Suprapubic skin (tissue), 3 donors: ENCODE results near the gene AHNAK.
"Not testable (repeated sequence)": the region's sequence is repeated elsewhere in the genome, so short reads cannot be mapped to it uniquely, and the experiment has no call there.

Experiments
- EP300 ChIP-seq: sonication (generic); formaldehyde crosslinking; IDR thresholded peaks from one replicate; pipeline ENCODE4 v1.6.1; 2017; ENCODE audit warnings: antibody characterized with exemption
- POLR2A ChIP-seq, 2 donors: fragments of 450-650 bp; IDR thresholded peaks; one replicate each; pipeline ENCODE4 v1.6.1; 2017; ENCODE audit warnings: antibody characterized with exemption in 2 of 2, mild to moderate bottlenecking in 2 of 2, moderate library complexity in 2 of 2
- TF ChIP-seq, protein P1 (sequence below), 2 donors: fragments of 200-600 bp in 1 of 2; fragments of 450-650 bp in 1 of 2; sonication (generic) in 1 of 2; IDR thresholded peaks; one replicate each; pipeline ENCODE4 v1.5.1; 2016 to 2019; ENCODE audit warnings: antibody characterized with exemption in 2 of 2, mild to moderate bottlenecking in 1 of 2, moderate library complexity in 1 of 2

DNA sequence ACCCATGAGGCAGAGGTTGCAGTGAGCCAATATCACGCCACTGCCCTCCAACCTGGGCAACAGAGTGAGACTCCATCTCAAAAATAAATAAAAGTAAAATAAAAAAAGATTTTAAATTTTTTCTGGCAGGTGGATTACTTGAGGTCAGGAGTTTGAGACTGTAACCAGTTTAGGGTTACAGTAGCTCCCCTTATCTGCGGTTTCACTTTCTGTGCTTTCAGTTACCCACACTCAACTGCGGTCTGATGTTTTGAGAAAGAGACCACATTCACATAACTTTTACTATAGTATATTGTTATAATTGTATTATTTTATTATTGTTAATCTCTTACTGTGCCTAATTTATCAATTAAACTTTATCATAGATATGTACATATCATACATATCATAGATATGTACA is 160.5 kb downstream of the AHNAK start:
- TF ChIP-seq, protein P1, sequence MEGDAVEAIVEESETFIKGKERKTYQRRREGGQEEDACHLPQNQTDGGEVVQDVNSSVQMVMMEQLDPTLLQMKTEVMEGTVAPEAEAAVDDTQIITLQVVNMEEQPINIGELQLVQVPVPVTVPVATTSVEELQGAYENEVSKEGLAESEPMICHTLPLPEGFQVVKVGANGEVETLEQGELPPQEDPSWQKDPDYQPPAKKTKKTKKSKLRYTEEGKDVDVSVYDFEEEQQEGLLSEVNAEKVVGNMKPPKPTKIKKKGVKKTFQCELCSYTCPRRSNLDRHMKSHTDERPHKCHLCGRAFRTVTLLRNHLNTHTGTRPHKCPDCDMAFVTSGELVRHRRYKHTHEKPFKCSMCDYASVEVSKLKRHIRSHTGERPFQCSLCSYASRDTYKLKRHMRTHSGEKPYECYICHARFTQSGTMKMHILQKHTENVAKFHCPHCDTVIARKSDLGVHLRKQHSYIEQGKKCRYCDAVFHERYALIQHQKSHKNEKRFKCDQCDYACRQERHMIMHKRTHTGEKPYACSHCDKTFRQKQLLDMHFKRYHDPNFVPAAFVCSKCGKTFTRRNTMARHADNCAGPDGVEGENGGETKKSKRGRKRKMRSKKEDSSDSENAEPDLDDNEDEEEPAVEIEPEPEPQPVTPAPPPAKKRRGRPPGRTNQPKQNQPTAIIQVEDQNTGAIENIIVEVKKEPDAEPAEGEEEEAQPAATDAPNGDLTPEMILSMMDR (IDR thresholded peaks at IDR 0.05) = not testable (repeated sequence)
- TF ChIP-seq EP300; POLR2A (IDR thresholded peaks at IDR 0.05): not testable (repeated sequence)
